Measurements from ENCODE around the gene FGD5.
"Not testable (repeated sequence)": the region's sequence is repeated elsewhere in the genome, so short reads cannot be mapped to it uniquely, and the experiment has no call there.

Gene FGD5

GRCh38 chr3:14808025-14808424 lies 10.7 kb upstream of the FGD5 start:
- DNase-seq, result no peak

DNA sequence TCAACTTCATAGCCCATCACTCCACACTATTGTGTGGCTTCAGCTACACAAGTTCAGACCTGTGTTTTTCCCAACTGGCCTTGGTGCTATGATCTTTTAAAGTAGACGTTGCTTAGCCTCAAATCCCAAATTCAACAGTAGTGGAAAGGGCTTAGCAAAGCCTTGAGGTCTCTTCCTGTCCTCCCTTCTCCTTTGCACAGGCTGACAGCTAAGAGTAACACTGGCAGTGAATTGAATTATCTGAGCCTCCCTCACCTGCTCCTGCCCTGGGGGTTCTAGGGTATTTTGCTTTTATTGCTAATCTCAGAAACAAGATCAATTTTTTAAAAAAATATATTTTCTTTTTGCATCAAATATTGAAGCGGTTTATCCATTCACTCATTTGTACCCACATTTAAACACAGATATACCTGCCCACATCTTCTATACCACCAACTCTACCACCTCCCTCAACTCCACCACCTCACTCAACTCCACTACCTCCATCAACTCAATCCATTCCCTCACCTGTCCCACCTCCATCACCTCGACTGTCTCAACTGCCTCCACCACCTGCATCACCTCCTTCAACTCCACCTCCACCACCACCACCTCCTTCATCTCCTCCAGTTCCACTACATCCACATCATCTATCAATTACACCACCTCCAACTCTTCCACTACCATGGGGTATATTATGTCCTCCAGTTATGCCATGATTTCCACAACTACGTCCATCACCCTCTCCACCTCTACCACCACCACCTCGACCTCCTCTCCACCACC lies 10.1 kb upstream of the FGD5 start:
- DNase-seq, result no peak

DNA sequence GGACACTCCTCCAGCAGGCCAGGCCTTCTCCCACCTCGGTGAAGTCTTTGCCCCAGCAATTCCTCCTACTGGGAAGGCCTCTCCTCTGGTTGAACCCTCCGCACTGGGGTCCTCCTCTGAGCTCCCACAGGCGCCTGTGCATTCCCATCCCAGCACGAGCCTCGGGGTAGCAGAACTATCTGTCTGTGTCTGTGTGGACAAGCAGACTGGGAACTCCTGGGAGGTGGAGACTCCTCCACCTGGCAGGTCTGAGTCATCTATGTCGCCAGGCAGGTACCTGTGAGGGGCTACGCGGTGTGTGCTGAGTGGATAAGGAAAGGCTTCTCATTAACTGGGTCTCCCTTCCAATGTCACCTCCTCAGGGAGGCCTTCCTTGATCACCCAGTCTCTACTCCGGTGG lies 9.2 kb upstream of the FGD5 start:
- DNase-seq, result not testable (repeated sequence)

DNA sequence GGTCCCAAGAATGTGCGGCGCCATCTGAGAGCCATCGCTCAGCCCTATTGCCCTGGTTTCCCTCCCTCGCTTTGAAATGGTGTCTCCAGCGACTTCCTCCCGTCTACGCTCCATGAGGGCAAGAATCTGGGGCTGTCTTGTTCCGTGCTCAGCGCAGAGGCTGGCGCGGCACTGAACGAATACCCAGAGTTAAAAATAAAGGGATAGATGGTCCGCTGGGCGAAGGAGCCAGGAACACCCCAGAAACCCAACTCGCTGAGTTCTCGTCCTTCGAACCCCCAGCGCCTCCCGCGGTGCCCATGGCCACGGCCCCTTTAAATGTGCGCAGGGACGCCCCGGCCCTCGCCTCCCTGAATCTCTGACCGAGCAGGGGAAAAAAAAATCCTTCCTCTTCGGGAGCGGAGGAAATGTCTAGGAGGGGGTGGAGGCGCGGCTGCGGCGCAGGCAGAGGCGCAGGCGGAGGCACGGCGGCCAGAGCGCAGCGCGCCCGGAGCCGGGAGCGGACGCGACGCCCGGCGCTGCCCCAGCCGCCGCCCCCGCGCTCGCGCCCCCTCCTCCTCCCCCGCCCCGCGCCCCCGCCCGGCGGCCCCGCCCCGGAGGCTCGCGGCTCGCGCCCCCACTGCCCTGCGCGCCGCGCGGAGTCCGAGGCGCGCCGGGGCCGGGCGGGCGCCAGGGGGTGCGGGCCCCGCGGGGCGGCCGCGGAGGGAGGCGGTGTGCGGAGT lies 8.5 kb upstream of the FGD5 start:
- DNase-seq, result no peak

- no peak for DNase-seq
Measured at GRCh38 chr3:14810801-14811661, 7.7 kb upstream of the FGD5 start.

GRCh38 chr3:14811684-14812083 lies 7.1 kb upstream of the FGD5 start:
- no peak for DNase-seq

DNA sequence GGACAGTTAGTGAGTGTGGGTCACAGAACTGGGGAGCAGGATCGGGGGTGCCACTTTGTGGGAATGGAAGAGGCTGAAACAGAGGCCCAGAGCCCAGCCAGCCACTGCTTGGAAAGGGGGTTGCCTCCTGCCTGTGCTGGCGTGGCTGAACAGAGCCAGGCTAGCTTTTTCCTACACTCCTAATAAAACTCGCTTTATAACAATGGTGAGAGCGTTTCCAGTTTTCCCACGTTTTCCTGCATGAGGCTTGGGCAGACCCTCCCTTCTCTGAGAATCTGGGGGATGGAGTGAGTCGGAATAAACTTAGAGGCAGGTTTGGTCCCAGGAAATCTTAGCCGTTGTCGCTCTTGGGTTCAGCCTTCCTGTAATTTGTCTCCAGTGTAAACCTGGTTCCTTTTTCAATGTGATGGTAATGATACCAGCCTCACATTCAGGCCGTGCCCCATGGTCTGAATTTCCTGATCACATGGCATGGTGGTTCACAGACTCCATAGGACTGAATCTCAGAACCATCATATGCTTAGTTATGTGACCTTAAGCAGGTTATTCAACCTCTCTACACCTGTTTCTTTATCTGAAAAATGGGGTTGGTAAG lies 6.5 kb upstream of the FGD5 start:
- no peak for DNase-seq

DNA sequence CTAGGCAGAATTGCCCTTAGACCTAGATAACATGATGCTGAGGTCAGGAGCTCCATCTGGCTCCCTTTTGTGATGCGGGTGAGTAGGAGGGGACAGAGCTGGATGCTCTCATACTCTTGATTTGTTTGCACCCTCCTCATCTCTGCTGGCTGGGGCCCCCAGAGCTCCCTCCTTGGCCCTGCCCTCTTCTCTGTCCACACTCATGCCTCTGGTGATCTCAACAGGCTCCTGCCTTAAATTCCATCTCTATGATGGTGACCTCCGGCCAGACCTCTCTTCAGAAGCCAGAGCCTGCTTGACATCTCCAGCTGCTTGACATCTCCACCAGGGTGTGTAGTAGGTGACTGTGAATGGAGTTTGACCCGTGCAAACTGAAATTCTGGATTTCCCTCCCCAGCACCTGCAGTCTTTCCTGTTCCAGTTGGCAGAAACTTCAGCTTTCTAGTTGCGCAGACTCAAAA lies 4.3 kb upstream of the FGD5 start:
- no peak for DNase-seq

DNA sequence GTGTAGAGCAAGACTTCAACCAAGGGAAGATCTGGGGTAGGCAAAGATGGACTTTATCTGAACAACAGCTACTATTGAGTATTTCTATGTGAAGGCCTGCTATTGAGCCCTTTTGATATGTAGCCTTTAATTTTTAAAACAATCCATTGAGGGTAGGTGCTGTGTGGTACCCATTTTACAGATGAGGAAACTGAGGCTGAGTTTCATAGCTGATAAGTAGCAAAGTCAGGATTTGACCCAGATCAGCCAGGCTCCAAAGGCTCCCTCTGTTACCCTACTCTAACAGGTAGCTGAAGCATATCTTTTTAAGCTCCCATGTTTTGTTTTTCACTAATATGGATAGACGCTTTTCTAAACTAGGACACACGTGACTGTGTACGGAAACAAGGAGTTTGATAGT lies 2.4 kb upstream of the FGD5 start:
- DNase-seq, result no peak

GRCh38 chr3:14819671-14820070 lies 909 bp downstream of the FGD5 start:
- no peak for DNase-seq

- DNase-seq, result no peak
Measured at GRCh38 chr3:14820156-14820555, 1.4 kb downstream of the FGD5 start.

- DNase-seq, result no peak
Measured at GRCh38 chr3:14821151-14821550, 2.4 kb downstream of the FGD5 start.

DNA sequence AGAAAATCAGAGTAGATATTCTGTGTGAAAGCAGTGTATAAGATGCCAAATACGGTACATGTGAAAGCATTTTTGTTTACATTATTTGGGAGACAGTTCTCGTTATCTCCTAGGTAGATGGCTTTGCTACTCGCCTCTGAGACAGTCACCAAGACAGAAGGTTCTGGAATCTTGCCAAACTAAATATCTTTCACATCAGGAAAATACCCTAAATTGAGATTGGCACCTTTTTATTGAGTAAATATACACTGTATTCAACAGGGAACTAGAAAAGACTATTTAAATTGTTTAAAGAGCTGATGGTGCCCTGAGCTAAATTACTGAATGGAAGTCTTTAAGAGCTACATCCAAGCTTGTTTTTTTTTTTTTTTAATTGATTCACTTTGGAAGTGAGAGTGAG lies 3.4 kb downstream of the FGD5 start:
- no peak for DNase-seq

DNA sequence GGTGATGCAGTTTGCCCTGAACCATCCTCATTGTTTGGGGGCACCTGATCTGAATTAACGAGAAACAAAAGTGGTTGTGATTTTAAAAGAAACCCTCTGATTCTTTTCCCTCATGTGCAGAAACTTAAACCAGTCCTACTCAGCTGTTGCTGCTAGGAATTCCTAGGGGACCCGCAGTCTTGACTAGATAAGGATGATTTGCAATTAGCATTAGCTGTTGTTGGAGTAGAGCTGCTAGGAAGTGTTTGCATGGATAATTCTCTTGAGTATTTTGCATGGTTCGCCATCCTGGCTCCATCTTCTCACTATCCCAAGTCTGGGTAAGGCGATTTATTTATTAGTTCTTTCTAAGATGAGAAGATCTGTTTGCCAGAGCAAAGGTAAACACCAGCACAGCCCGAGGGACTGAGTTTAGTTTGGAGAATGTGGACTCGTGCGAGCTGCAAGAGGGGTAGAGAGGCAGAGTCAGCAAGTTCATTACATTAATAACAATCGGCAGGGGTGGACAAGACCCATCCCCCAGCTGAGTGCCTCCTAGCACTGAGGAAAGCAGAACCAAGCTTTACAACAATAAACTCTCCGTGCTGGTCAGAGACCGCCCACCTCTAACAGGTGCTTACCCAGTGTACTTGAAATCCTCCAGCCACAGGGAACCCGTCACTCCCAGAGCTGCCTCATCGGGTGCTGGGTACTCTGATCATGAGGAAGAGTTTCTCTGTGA lies 4.1 kb downstream of the FGD5 start:
- DNase-seq, result no peak

GRCh38 chr3:14823393-14823792 lies 4.6 kb downstream of the FGD5 start:
- DNase-seq, result no peak

DNA sequence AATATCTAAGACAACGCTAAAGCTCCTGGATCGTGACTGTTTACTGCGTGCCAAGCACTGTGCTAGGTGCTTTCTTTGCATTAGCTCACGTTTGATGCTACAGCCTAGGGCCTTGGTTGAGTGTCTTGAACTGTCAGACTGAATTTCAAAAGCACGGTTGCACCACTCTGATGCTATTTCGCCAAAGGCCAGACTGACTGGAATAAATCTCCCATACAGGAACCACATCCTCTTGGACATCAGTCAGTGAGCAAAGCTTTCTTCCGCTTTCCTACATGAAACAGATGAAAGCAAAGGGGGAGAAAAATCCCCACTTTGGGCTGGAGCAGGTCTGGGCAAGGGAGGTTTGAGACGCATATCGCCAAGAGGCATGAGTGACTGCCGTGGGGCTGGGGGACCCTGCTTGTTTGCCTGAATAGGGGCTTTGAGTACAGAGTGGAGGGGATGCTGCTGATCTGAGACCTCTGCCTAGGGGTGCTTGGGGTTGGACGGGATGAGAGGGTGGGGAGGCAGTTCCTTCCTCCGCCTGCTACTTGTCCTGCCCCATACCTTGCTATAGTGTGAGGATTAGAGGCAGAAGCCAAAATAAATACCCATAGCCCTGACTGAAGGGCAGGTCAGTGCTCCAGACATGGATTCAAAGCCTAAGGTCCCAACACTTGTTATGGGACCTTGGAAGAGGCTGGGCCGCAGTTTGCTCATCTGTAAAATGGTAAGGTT lies 5.3 kb downstream of the FGD5 start:
- no peak for DNase-seq

DNA sequence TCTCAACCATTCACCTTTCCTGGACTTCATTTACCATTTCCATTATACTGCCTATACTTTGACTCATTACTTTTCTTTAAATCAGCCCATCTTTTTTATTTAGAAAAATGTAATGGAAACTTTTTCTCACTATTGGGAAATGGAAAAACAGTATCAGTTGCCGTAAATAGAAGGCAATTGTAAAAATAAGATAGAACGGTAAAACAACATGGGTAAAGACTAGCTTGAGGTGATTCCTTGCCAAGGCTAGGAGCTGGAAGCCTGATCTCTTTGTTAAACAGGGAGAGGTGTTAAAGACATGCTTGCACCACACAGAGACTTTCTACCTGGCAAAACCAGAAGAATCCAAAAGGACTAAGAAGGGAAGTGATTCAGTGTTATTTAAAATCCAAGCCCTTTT lies 5.9 kb downstream of the FGD5 start:
- DNase-seq, result no peak

DNA sequence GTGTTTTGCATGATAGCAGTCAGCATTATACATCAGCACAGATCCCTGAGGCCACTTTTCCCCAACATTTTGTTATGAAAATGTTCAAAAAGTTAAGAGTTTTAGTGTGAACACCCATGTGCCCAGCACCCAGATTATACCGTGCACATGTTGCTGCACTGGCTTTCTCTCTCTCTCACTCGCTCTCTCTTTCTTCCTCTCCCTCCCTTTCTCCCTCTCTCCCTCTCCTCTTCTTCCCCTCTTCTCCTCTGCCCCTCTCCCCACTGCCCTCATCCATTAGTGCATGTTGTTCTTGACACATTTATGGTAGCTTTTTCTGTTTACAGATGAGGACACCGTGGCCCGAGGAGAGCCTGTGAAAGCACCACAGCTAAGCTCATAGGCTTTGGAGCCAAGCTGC lies 7.3 kb downstream of the FGD5 start:
- DNase-seq, result no peak

GRCh38 chr3:14827776-14828175 lies 9.0 kb downstream of the FGD5 start:
- DNase-seq, result no peak

DNA sequence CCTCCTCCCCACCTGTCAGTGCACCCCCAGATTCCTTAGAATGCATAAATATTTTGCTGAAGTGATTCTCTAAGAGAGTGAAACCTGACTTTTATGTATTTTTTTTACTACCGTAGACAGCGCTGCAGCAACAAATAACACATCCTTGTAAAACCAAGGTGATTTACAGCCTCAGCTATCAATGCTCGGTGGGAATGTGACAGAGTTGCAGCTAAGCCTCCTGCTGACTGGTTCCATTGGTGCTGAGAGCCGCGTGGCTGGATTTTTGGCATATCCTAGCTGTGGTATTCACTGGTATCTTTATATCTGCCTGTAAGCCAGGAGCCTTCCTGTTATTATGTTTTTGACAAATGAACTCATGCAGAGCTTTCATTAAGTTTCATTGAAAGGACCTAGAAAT lies 11.0 kb downstream of the FGD5 start:
- DNase-seq, result no peak

DNA sequence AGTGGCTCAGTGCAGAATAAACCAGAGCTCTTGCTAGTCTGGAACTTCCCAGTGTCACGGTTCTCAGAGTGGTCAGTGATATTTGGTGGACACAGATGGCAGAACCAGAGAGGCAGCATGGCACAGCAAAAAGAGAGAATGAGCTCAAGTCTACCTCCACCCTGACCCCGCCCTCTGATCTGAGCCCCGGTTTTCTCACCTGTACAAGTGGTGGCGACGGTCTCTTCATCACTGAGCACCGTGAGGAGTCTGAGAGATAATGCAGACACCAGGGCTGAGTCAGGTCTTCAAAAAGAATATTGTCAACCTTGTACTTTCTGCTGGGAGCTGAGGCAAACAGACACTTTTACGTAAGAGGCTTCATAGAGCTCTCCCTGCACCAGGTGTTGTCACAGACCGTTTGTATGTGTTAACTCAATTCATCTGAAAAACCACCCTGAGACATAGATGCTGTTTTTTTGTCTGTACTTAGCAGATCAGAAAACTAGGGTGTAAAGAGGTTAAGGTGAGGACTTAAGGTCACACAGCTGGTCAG lies 13.2 kb downstream of the FGD5 start:
- DNase-seq, result no peak

Data from CD4-positive, alpha-beta T cell treated with Interleukin-10 for 1 hour (primary cell).